ENCODE results near the gene CACNA2D2.

DNA sequence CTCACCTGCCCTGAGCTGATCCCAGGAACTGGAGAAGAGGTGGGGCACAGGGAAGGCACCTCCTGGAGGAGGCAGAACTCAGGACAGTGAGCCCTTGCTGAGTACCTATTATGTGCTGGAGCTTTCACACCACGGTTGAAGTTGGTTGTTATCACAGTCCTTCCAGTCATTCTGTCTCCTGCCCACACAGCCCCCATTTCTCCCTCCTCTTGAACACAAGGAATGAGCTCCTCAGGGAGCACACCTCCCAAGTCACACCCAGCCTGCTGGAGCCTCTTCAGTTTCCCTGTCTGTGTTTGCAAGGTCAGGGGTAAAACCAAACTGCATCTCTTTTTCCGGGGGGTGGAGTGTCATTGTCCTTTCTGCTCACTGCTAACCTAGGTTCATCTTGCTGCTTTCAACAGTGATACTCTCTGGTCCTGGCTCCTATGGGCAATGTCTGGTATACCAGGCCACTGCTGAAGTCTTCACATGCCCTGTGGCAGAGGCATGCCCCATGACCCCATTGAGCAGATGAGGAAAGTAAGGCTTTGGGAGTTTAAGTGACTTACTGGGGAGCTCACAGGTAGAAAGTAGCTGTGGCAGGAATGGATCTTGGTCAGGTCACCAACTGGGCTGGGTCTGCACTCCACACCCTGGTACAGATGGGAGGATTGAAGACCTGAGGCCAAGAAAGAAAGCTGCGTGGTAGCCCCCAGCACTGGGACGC is 34.1 kb upstream of the CACNA2D2 start:
- TF ChIP-seq, protein P1, sequence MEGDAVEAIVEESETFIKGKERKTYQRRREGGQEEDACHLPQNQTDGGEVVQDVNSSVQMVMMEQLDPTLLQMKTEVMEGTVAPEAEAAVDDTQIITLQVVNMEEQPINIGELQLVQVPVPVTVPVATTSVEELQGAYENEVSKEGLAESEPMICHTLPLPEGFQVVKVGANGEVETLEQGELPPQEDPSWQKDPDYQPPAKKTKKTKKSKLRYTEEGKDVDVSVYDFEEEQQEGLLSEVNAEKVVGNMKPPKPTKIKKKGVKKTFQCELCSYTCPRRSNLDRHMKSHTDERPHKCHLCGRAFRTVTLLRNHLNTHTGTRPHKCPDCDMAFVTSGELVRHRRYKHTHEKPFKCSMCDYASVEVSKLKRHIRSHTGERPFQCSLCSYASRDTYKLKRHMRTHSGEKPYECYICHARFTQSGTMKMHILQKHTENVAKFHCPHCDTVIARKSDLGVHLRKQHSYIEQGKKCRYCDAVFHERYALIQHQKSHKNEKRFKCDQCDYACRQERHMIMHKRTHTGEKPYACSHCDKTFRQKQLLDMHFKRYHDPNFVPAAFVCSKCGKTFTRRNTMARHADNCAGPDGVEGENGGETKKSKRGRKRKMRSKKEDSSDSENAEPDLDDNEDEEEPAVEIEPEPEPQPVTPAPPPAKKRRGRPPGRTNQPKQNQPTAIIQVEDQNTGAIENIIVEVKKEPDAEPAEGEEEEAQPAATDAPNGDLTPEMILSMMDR (IDR thresholded peaks at IDR 0.05; ENCODE audit: low read length): no peak
- no peak for TF ChIP-seq EZH2 (IDR thresholded peaks at IDR 0.05; ENCODE audit: borderline replicate concordance, low read length)

All from OCI-LY1 (cell line).